Caco-2 (cell line): ENCODE measurements around the gene TNFRSF18. TPM values are rescaled to one million over a fixed set of nuclear protein-coding genes. Genes with fewer than 3 reads are reported as not detected.

Experiments
- BruUV-seq: library from RNA; stranded (reverse); fragments of 400-500 nt; replicated peaks from 2 replicates; lab custom pipeline; 2021; lab: Mats Ljungman, UMichigan
- CTCF ChIA-PET: fragments of 300-600 bp; sonication (Branson Sonifier 250); formaldehyde crosslinking; loops from one replicate; lab custom pipeline; 2022; ENCODE audit warnings: antibody characterized with exemption; lab: Charles Lee
- POLR2A ChIA-PET: fragments of 300-600 bp; sonication (Branson Sonifier 250); formaldehyde crosslinking; loops from one replicate; lab custom pipeline; 2022; ENCODE audit warnings: antibody characterized with exemption; lab: Charles Lee
- DNase-seq, 2 experiments: peaks; one replicate each; pipeline versions ENCODE4 v3.0.0 to v3.0.0-alpha.2; 2020 to 2022
- H3K27me3 ChIP-seq: replicated peaks from 2 replicates; pipeline ENCODE4 v1.6.0; 2011; ENCODE audit warnings: low read length; ENCODE audit not compliant: control insufficient read depth, insufficient read depth
- H3K36me3 ChIP-seq: 2 replicates; pipeline ENCODE4 v1.5.1; 2011; ENCODE audit warnings: low read length; ENCODE audit not compliant: control insufficient read depth, insufficient read depth
- H3K4me1 ChIP-seq: fragments of 250-450 bp; sonication (Bioruptor Pico); 2 replicates; pipeline ENCODE4 v1.5.1; 2020; ENCODE audit warnings: mild to moderate bottlenecking
- H3K4me3 ChIP-seq: 2 replicates; pipeline ENCODE4 v1.5.1; 2011; ENCODE audit warnings: low read depth, mild to moderate bottlenecking, control low read depth, low read length
- H3K9me3 ChIP-seq: fragments of 250-450 bp; sonication (Bioruptor Pico); 2 replicates; pipeline ENCODE4 v1.5.1; 2020; ENCODE audit warnings: mild to moderate bottlenecking, moderate library complexity
- H3K27ac Mint-ChIP-seq: one replicate; pipeline ENCODE4 v1.8.0; 2022; ENCODE audit warnings: mixed read lengths; ENCODE audit not compliant: unreplicated experiment
- H3K27me3 Mint-ChIP-seq: one replicate; pipeline ENCODE4 v1.8.0; 2022; ENCODE audit warnings: mixed read lengths; ENCODE audit not compliant: insufficient read depth, unreplicated experiment
- H3K36me3 Mint-ChIP-seq: one replicate; pipeline ENCODE4 v1.8.0; 2022; ENCODE audit warnings: mild to moderate bottlenecking, mixed read lengths; ENCODE audit not compliant: insufficient read depth, unreplicated experiment
- H3K4me1 Mint-ChIP-seq: one replicate; pipeline ENCODE4 v1.8.0; 2022; ENCODE audit warnings: low read depth, mixed read lengths; ENCODE audit not compliant: unreplicated experiment
- H3K4me3 Mint-ChIP-seq: one replicate; pipeline ENCODE4 v1.8.0; 2022; ENCODE audit warnings: mild to moderate bottlenecking, moderate library complexity, mixed read lengths; ENCODE audit not compliant: unreplicated experiment
- H3K9me3 Mint-ChIP-seq: one replicate; pipeline ENCODE4 v1.8.0; 2022; ENCODE audit warnings: mixed read lengths; ENCODE audit not compliant: unreplicated experiment
- CTCF ChIP-seq, 2 experiments: fragments of 200-600 bp in 1 of 2; IDR thresholded peaks; 1 replicate in 1 of 2; 2 replicates in 1 of 2; pipeline versions ENCODE4 v1.5.1 to v1.8.0; 2011 to 2022; ENCODE audit warnings: antibody characterized with exemption in 1 of 2, control low read depth in 1 of 2, inconsistent platforms in 1 of 2, low read depth in 1 of 2, low read length in 1 of 2, mild to moderate bottlenecking in 1 of 2, moderate library complexity in 1 of 2; ENCODE audit not compliant: insufficient read depth in 1 of 2, severe bottlenecking in 1 of 2, unreplicated experiment in 1 of 2
- intact Hi-C: fragments of 100-400 bp; cut with micrococcal nuclease; formaldehyde crosslinking; loops from one replicate; pipeline ENCODE4 v1.10.0; 2022; ENCODE audit not compliant: unreplicated experiment
- total RNA-seq: library from RNA; stranded (reverse); gene quantifications from 2 replicates; pipeline ENCODE4 v1.2.3, GENCODE V29; 2022

The TNFRSF18 gene
- total RNA-seq, 1 experiment from 2014 or later, result not detected

- CTCF ChIA-PET, result interaction anchor here (0.6 kb wide), 1 partner anchor 17 kb away, joined by 3 read pairs; no protein-coding TSS in a partner anchor
- Mint-ChIP-seq H3K4me3 (no peak overlapping the region), H3K27ac (no peak overlapping the region), H3K36me3 (peaks cover 38% of the 10 kb centered on the region), H3K27me3 (no peaks in the 10 kb centered on the region), H3K4me1 (no peaks in the 10 kb centered on the region), H3K9me3 (no peaks in the 10 kb centered on the region)
- TF ChIP-seq CTCF (IDR thresholded peaks at IDR 0.05; ENCODE audit: insufficient read depth in 1 of 2, low read depth in 1 of 2, low read length in 1 of 2, severe bottlenecking in 1 of 2, unreplicated experiment in 1 of 2), result no peak
- POLR2A ChIA-PET, result no interaction called here
- intact Hi-C loops, result no loop called here
- Histone ChIP-seq H3K4me3 (no peak overlapping the region), H3K27me3 (no peaks in the 10 kb centered on the region), H3K9me3 (no peaks in the 10 kb centered on the region), H3K36me3 (no peaks in the 10 kb centered on the region), H3K4me1 (peaks cover 40% of the 10 kb centered on the region)
- DNase-seq, result no peak
- BruUV-seq, result no TSS peak
Measured at GRCh38 chr1:1240348-1240732, 33.9 kb upstream of the TNFRSF18 start.

GRCh38 chr1:1239614-1240347 lies 33.4 kb upstream of the TNFRSF18 start:
- Mint-ChIP-seq H3K9me3 (no peaks in the 10 kb centered on the region), H3K36me3 (peaks cover 38% of the 10 kb centered on the region), H3K27me3 (no peaks in the 10 kb centered on the region), H3K4me1 (no peaks in the 10 kb centered on the region), H3K4me3 (no peak overlapping the region), H3K27ac (no peak overlapping the region)
- Histone ChIP-seq H3K36me3 (no peaks in the 10 kb centered on the region), H3K27me3 (no peaks in the 10 kb centered on the region), H3K4me1 (peaks cover 40% of the 10 kb centered on the region), H3K4me3 (no peak overlapping the region), H3K9me3 (no peaks in the 10 kb centered on the region)
- DNase-seq, result no peak
- intact Hi-C loops, result no loop called here
- CTCF ChIA-PET, result no interaction called here
- POLR2A ChIA-PET, result interaction anchor here (0.6 kb wide), 1 partner anchor 35 kb away, joined by 3 read pairs; no protein-coding TSS in a partner anchor
- TF ChIP-seq CTCF (IDR thresholded peaks at IDR 0.05; ENCODE audit: insufficient read depth in 1 of 2, low read depth in 1 of 2, low read length in 1 of 2, severe bottlenecking in 1 of 2, unreplicated experiment in 1 of 2), result no peak
- BruUV-seq, result no TSS peak

GRCh38 chr1:1239227-1239613 lies 32.8 kb upstream of the TNFRSF18 start:
- Mint-ChIP-seq H3K9me3 (no peaks in the 10 kb centered on the region), H3K36me3 (peaks cover 40% of the 10 kb centered on the region), H3K27ac (no peak overlapping the region), H3K4me1 (no peaks in the 10 kb centered on the region), H3K4me3 (no peak overlapping the region), H3K27me3 (no peaks in the 10 kb centered on the region)
- Histone ChIP-seq H3K9me3 (no peaks in the 10 kb centered on the region), H3K36me3 (no peaks in the 10 kb centered on the region), H3K4me1 (peaks cover 38% of the 10 kb centered on the region), H3K4me3 (no peak overlapping the region), H3K27me3 (no peaks in the 10 kb centered on the region)
- no TSS peak for BruUV-seq
- no peak for DNase-seq
- ChIA-PET POLR2A (no interaction called here), CTCF (no interaction called here)
- TF ChIP-seq CTCF (IDR thresholded peaks at IDR 0.05; ENCODE audit: insufficient read depth in 1 of 2, low read depth in 1 of 2, low read length in 1 of 2, severe bottlenecking in 1 of 2, unreplicated experiment in 1 of 2), result no peak
- intact Hi-C loops, result no loop called here
